NCI-H2171 treated with DMSO at 0.1 percent for 48 hours (cell line): Measurements from ENCODE around the gene TLR4.

Experiments
- DNase-seq: peaks from one replicate; lab custom pipeline; 2025; lab: John Stamatoyannopoulos, UW

TLR4 gene

DNA sequence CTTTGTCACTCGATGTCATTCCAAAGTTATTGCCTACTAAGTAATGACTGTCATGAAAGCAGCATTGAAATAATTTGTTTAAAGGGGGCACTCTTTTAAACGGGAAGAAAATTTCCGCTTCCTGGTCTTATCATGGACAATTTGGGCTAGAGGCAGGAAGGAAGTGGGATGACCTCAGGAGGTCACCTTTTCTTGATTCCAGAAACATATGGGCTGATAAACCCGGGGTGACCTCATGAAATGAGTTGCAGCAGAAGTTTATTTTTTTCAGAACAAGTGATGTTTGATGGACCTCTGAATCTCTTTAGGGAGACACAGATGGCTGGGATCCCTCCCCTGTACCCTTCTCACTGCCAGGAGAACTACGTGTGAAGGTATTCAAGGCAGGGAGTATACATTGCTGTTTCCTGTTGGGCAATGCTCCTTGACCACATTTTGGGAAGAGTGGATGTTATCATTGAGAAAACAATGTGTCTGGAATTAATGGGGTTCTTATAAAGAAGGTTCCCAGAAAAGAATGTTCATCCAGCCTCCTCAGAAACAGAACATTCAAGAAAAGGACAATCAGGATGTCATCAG is 11.3 kb downstream of the TLR4 start:
- DNase-seq = no peak

DNA sequence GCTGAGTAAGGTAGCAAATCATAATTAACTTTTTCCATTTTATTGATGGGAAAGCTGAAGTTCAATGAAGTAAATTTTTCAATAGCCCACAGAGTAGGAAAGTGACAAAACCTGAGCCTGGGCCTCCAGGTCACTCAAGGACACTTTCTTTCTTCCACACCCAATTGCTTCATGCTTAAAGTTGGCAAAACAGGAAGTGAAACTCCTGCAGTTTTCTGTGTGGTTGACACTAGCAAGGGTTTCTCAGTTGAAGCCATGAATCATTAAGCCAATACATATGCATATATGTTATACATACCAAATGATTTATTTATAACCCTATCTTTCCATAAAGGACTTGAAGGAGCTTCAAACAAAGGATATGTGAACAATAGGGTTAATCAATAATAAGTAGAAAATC is 13.9 kb downstream of the TLR4 start:
- DNase-seq = no peak

DNA sequence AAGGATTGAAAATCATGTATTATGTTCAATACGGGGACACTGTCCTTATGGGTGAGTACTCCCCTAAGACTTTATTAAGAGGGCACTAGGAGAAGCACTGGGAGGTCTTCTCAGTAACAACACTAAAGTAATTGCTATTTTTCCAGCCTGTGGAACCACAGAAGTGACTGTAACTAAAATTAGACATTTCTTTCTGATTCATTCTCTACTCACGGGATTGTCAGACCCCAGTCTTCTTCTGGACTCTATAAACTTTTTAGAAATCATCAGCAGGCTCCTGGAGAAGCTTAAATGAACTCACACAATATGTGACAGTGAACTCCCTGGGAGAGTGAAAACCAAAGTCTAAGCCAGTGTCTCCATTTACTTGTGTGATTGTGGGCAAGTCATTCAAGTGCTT is 14.5 kb downstream of the TLR4 start:
- DNase-seq = no peak

GRCh38 chr9:117719161-117719920 is 15.1 kb downstream of the TLR4 start:
- DNase-seq = no peak

DNA sequence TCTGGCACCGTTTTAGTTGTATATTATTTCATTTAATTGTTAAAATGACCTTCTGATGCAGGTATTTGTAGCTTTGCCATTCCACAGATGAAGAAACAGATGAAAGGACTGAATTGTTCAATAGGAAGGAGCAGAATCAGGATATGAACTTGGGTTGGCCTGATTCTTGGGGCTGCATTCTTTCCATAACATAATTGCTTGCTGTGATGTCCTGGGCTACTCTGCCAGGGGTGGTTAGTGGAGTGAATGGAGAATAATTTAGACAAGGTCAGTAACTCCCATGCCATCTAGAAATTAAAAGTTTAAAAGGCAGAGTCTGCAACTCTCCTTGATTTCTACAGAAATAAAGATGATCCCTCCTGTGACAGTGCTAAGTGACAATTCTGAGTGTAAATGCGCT is 15.9 kb downstream of the TLR4 start:
- no peak for DNase-seq

GRCh38 chr9:117720555-117720954 is 16.4 kb downstream of the TLR4 start:
- no peak for DNase-seq

- no peak for DNase-seq
Measured at GRCh38 chr9:117720987-117721386, 16.8 kb downstream of the TLR4 start.

DNA sequence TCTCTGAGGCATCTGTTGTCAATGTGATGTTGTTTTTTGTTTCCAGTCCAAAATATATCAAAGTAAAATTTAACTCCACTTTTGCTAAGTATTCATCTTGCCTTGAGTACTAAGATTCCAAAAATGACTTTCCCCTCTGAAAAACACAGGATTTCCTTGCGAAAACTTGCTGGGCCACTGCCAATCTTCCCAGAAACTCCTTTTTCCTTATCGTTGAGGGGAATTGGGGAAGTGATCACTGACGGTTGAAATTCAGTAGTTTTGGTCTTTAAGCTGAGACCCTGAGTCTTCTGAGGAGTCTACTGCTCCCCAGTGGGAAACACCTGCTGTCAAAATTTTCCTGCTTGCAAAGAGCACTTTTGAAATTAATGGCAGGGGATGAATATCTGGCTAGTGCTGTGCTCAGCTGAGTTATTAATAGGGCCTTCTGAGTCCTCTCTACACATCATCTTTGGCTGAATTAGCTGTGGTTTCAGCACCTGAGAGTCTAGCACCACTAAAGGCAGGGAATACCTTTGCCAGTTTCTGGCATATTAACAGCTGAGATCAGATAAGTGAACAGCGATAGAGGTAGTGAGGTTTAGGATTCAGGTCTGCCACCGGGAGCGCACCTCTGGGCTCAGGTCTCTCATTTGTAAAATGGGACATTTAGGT is 18.0 kb downstream of the TLR4 start:
- DNase-seq = no peak

DNA sequence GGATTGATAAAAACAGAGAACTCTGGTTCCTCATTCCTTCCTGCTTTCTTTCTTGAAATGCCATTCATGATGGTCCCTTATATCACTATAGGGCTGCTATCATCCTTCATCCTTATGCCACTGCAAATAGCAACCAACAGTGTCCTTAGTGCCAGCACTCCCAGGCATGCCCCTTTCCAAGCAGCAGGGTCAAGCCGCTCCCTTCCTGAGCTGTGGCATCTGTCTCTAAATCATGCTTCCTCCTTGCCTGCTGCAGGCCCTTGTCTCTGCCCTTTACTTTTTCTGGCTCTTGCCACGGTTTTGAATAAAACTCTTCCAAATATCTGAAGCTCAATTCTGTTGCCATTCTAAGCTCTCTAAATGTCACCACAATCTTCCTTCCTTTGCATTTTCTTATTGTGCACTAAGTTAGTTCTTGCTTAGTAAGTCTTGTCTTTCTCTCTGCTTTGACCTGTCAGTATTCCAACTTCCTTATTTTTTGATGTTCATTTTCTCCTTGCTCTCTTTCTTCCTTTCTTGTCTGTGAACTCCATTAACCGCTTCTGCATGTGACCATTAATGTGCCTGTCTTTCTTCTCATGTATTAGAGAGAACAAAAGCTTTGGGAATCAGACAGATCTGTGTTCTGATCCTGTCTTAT is 19.9 kb downstream of the TLR4 start:
- no peak for DNase-seq

DNA sequence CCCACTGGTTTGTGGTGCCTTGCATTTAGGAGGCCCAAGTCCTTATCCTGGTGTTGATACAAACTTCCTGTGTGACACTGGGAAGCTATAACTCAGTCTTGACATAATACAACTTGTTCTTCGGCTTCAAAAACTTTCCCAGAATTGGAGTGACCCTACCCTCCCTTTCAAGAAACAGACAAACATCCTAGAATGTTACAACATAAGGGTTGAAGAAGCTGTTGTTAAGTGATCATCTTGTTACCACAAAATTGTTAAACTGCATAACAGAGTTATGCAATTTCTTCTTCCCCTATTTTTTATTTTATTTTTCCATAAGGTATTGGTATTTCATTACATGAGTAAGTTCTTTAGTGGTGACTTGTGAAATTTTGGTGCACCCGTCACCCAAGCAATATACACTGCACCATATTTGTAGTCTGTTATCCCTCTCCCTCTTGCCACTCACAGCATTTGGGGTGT is 21.3 kb downstream of the TLR4 start:
- no peak for DNase-seq

- no peak for DNase-seq
Measured at GRCh38 chr9:117729375-117729774, 25.2 kb downstream of the TLR4 start.

DNA sequence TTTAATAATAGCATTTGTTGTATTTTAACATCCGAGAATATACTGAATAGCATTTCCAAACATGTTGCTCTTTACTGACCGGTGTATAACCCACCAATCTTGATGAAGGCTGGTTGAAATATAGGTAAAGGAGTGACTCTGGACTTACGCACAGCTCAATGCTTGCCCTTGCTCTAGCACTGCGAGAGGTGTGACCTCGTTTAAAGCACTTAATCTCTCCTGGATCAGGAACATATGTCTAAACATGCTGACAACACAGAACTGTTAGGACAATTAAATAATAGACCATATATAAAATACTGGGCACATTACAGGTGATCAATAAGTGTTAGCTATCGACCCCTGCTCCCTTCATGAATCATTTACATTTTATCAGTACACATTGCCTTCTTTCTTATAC is 28.3 kb downstream of the TLR4 start:
- no peak for DNase-seq

DNA sequence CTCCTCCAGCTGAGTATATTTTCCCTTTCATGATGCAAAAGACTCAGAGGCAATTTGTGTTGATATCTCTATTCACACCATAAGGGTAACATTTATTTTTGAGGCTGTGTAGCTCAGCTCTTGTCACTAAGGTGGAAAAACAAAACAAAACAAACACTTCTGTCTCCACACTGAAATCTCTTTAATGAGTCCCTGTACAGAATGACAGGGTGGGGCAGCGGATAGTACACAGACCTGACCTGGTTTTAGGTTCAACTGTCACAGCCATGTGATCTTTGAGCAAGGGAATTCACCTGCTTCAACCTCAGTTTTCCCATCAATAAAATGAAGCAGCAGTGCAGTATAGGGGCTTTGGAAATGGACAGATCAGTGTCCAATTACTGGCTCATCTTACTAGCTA is 29.3 kb downstream of the TLR4 start:
- peak; percentile 19 for DNase-seq

GRCh38 chr9:117734082-117734481 is 29.9 kb downstream of the TLR4 start:
- no peak for DNase-seq

DNA sequence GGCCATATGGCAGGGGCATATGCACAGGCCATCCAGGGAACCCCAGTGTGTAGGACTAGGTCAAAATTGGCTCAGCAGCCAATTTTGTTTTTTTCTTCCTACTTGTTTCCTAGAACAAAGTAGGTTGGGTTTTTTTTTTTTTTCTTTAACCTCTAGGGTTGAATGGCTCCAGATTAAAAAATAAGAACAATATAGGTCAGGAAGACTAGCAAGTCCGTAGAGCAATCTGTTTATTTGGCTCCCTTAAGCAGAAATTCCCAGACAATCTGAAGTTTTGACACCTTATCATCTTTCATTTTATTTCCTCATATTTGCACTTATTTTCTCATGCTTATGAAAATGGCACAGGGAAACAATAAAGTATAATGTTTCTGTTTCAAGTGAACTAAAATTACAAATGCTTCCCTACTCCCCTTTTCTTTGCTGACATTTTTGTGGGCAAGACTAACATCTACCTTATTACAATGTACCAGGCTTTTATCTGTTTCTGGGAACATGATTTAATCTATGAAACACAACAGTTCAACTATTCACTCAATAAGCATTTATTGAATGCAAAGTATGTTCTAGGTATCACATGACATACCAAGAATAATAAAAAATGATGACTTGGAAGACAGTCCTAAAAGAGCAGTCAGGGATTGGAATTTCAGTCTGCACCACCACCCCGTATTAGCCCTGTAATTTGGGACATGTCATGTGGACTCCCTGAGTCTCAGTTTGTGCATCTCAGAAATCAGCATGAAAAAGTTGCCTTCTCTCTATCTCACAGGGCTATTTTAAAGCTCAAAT is 30.5 kb downstream of the TLR4 start:
- peak; percentile 82 for DNase-seq

GRCh38 chr9:117737721-117738226 is 33.6 kb downstream of the TLR4 start:
- no peak for DNase-seq

- DNase-seq = no peak
Measured at GRCh38 chr9:117739206-117739605, 35.0 kb downstream of the TLR4 start.

GRCh38 chr9:117739624-117740347 is 35.6 kb downstream of the TLR4 start:
- no peak for DNase-seq

DNA sequence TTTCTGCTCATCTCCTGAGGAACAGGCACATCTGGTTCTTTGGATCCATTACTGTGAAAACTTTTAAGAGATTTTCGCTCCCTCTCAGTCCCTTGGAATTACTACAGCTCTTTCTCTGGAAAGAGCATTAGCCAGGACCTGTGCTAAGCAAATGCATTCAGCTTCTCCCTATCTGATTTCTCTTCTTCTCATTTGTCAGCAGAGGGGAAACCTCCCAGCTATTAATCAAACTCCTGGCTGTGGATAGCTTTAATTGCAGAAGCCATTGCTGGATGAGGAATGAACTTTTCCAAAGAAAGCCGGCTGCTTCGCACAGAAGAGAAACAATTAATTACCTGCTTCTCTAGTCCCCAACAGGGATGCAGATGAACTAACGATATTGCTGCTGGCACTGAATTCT is 37.9 kb downstream of the TLR4 start:
- DNase-seq = no peak

DNA sequence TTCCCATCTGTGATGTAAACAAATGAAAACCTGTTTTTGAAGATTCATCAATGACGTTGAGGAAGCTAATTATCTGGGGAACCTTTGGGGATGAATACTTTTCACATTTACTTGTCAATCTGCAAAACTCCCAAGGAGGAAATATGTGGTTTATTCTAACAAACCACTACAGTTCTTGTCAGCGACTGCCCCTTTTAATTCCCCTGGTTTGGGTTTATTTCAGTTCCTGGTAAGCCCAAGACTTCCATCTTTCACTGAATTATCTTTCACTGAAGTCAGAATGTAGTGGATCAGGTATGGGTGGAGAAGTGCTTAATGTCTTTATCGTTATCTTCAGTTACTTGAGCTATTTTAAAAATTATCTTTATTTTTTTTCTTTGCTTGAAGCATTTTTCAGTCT is 40.2 kb downstream of the TLR4 start:
- DNase-seq = no peak

GRCh38 chr9:117744856-117745389 is 40.7 kb downstream of the TLR4 start:
- DNase-seq = no peak
